ENCODE data around the gene STK32C.

- TF ChIP-seq POLR2A (IDR thresholded peaks at IDR 0.05) = no peak
- TF ChIP-seq CTCF (IDR thresholded peaks at IDR 0.05) = no peak
Measured at GRCh38 chr10:132202070-132202970, 105.4 kb downstream of the STK32C start.

Measured in testis (tissue), 2 donors.